SK-N-SH treated with all-trans-retinoic acid at 6 μM for 48 hours (cell line): ENCODE measurements around the gene LYRM9.

ENCODE experiments used
- ZFP30 ChIP-seq: fragments of 450-650 bp; formaldehyde crosslinking; IDR thresholded peaks from 2 replicates; pipeline ENCODE4 v1.5.0; 2022; ENCODE audit warnings: mild to moderate bottlenecking, moderate library complexity
- TF ChIP-seq, protein P1 (sequence below): fragments of 250-450 bp; sonication (Bioruptor Pico); IDR thresholded peaks from 2 replicates; pipeline ENCODE4 v1.8.0; 2020; ENCODE audit warnings: mild to moderate bottlenecking, moderate library complexity, borderline replicate concordance
- TF ChIP-seq, protein P2 (sequence below): fragments of 250-450 bp; sonication (Bioruptor Pico); IDR thresholded peaks from 2 replicates; pipeline ENCODE4 v1.5.0; 2020; ENCODE audit warnings: mild to moderate bottlenecking, moderate library complexity
- TF ChIP-seq, protein P3 (sequence below): fragments of 250-450 bp; sonication (Bioruptor Pico); IDR thresholded peaks from 2 replicates; pipeline ENCODE4 v1.5.1; 2020; ENCODE audit warnings: low read depth, mild to moderate bottlenecking, moderate library complexity

DNA sequence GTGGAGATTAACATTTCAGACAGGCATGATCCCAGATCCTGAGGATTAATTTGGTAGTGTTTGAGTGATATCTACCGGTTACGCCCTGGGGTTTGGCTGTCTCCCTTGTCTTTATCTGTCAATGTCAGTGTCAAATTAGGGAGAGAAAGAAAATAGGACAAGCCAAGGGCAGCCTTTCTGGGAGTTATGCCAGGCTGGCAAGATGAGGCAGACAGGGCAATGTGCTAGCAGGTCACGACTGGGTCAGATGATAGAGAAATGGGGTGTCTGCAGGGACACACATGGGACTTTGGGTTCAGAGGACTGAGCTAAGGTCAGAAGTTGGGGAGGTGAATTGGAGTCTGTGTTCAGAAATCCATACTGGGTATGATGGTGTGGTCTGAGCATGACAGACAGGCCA, 27.4 kb upstream of the LYRM9 start:
- TF ChIP-seq ZFP30 = no peak
- TF ChIP-seq, protein P1, sequence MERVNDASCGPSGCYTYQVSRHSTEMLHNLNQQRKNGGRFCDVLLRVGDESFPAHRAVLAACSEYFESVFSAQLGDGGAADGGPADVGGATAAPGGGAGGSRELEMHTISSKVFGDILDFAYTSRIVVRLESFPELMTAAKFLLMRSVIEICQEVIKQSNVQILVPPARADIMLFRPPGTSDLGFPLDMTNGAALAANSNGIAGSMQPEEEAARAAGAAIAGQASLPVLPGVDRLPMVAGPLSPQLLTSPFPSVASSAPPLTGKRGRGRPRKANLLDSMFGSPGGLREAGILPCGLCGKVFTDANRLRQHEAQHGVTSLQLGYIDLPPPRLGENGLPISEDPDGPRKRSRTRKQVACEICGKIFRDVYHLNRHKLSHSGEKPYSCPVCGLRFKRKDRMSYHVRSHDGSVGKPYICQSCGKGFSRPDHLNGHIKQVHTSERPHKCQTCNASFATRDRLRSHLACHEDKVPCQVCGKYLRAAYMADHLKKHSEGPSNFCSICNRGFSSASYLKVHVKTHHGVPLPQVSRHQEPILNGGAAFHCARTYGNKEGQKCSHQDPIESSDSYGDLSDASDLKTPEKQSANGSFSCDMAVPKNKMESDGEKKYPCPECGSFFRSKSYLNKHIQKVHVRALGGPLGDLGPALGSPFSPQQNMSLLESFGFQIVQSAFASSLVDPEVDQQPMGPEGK (CRISPR knock-in tag) = no peak
- TF ChIP-seq, protein P2, sequence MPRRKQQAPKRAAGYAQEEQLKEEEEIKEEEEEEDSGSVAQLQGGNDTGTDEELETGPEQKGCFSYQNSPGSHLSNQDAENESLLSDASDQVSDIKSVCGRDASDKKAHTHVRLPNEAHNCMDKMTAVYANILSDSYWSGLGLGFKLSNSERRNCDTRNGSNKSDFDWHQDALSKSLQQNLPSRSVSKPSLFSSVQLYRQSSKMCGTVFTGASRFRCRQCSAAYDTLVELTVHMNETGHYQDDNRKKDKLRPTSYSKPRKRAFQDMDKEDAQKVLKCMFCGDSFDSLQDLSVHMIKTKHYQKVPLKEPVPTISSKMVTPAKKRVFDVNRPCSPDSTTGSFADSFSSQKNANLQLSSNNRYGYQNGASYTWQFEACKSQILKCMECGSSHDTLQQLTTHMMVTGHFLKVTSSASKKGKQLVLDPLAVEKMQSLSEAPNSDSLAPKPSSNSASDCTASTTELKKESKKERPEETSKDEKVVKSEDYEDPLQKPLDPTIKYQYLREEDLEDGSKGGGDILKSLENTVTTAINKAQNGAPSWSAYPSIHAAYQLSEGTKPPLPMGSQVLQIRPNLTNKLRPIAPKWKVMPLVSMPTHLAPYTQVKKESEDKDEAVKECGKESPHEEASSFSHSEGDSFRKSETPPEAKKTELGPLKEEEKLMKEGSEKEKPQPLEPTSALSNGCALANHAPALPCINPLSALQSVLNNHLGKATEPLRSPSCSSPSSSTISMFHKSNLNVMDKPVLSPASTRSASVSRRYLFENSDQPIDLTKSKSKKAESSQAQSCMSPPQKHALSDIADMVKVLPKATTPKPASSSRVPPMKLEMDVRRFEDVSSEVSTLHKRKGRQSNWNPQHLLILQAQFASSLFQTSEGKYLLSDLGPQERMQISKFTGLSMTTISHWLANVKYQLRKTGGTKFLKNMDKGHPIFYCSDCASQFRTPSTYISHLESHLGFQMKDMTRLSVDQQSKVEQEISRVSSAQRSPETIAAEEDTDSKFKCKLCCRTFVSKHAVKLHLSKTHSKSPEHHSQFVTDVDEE (CRISPR knock-in tag) = no peak
- TF ChIP-seq, protein P3, sequence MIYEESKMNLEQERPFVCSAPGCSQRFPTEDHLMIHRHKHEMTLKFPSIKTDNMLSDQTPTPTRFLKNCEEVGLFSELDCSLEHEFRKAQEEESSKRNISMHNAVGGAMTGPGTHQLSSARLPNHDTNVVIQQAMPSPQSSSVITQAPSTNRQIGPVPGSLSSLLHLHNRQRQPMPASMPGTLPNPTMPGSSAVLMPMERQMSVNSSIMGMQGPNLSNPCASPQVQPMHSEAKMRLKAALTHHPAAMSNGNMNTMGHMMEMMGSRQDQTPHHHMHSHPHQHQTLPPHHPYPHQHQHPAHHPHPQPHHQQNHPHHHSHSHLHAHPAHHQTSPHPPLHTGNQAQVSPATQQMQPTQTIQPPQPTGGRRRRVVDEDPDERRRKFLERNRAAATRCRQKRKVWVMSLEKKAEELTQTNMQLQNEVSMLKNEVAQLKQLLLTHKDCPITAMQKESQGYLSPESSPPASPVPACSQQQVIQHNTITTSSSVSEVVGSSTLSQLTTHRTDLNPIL (CRISPR knock-in tag) = no peak
